GM18870 (cell line): ENCODE measurements around the gene C1QB.

ENCODE experiments used
- ATAC-seq: cut with Tn5 transposase; IDR thresholded peaks from one replicate; pipeline ENCODE4 v1.9.1; 2021; ENCODE audit warnings: moderate library complexity; ENCODE audit not compliant: unreplicated experiment

C1QB gene, protein sequence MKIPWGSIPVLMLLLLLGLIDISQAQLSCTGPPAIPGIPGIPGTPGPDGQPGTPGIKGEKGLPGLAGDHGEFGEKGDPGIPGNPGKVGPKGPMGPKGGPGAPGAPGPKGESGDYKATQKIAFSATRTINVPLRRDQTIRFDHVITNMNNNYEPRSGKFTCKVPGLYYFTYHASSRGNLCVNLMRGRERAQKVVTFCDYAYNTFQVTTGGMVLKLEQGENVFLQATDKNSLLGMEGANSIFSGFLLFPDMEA

DNA sequence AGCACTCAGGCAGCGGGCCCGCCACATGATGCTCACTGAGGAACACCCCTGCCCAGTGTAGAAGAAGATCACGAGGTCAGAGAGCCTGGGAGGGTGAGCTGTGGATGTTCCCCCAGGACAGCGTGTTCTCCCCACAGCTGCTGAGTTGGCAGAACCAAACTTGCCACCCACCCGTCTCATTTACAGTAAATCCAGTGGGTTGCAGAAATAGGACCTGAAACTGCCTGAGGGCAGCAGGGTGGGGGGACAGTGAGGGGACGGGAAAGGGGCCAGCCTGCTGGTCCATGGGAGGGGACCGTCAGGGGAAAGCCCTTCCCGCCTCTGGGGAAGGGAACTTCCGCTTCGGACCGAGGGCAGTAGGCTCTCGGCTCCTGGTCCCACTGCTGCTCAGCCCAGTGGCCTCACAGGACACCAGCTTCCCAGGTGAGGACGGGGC, at the start of gene C1QB:
TSS of gene C1QB (plus strand) at position 356 of the 436 bp plus-strand sequence. CDS start 6,227 bp downstream, outside the sequence.
- no peak for ATAC-seq

DNA sequence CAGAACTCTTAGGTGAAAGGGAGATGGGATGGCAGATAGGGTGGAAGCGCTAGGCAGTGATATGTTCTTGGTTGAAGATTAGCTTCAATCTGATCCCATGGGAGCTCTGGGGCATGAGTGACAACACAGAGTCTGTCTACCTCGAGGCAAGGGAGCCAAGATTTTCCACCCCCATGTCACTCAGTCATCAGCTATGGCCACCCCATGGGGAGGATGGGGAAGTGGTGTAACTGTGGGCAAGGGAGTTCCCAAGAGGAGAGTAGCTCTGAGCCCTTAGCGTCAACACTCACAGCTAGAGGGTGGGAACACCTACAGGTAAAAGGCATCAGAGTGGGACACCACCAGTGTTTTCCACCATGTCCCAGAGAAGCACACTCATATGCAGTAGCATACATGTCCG, 46.9 kb upstream of the C1QB start:
- no peak for ATAC-seq

DNA sequence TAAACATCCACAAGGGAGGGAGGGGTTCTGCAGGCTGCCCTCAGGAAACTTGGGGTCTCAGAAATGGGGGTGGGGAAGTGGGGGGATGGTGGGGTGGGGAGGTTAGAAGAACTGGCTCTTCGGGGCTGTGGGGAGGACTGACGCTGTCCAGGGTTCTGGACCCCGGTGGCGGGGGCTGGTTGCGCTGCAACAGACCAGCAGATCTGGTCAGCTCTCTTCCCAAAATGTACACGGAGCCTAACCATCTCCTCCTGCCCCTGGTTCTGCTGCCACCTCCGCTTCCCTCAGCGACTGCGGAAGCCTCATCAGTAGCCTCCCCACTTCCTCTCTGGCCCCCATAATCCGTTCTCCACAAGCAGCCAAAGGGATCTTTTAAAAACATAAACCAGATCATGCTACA, 45.9 kb upstream of the C1QB start:
- ATAC-seq, result no peak

DNA sequence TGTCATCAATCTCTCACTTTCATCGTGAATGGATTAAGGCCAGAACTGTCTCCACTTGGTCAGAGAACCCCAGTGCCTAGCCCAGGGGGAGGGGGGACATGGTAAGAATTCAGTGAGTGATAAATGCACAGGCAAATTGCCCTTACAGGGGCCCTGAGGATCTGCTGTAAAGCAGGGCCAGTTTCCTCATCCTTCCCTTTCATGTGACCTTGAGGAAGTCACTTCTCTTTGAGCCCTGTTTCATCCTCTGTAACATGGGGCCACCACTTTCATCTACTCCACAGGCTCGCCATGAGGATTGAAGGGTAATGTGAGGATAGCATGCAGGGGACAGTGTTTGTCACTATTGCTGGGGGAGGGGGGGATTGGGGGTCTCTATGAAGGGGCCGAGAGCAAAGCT, 44.7 kb upstream of the C1QB start:
- no peak for ATAC-seq

DNA sequence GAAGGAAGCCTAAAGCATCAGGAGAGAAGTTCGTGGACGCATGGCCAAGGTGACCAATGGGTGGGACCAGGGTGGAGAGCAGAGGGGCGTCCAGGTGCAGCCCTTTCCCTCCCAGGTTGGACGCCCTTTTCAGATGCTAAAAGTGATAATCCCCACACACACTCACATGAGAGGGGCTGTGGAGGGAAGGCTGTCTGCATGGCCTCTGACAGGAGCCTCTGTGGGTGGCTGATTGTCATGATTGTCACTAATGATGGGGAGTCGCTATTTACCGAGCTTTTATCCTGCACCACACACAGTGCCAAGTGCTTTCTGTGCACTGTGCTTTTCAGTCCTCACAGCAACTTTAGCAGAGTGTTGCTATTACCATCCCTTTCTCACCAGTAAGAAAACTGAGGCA, 43.7 kb upstream of the C1QB start:
- no peak for ATAC-seq

DNA sequence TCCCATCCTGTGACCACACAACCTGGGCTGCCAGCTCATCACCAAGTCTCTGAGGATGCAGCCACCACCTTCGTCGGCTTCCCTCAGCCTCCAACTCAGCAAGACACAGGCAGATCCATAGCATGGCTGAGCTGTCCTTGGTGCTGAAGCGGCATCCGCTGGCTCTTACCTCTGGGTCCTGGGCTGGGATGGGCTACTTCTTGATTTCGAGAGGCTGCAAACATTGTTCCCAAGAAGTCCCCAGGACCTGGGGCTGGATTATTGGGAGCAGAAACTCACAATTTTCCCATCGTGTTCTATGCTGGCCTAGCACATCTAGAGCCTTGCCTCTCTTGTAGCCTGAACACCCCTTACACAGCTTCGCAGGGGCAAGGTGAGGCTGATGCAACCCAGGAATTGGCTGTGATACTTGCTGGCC, 41.5 kb upstream of the C1QB start:
- no peak for ATAC-seq

DNA sequence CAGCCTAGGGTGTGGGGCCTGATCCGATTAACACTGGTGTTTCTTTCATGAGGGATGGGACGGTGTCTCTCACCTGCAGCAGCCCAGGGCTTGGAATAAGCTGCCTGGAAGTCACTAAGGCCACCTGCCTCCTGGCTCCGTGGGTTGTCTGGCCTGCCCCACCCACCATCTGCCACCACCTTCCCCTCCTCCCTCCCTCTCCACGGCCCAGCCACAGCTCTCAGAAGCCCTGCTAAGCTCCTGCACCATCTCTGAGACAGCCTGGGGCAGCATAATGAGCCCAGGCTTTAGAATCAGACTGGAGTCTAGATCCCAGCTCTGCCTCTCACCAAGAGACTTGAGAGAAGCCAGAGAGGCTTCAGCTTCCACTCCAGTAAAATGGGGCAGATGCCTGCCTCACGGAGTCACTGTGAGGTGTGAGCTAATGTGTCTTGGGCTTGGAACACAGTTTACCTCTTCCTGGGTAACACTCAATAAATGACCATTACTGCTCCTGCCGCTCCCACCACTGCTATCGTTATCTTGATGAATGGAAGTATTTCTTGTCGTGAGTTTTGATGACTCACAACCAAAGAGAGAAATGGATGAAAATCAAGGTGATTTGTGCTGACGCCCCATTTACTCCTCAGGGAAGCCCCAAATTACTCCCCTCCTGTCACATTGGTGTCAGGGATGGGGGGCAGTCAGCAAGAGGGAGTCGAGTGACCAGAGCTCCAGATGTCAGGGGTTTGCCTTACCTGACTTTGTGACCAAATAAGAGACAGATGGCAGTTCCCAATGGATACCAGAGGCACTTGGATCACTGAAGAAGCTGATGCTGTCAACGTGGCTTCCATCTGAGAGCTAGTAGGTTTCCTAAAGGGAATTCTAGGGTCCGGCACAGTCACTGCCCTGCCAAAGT, 40.1 kb upstream of the C1QB start:
- no peak for ATAC-seq

DNA sequence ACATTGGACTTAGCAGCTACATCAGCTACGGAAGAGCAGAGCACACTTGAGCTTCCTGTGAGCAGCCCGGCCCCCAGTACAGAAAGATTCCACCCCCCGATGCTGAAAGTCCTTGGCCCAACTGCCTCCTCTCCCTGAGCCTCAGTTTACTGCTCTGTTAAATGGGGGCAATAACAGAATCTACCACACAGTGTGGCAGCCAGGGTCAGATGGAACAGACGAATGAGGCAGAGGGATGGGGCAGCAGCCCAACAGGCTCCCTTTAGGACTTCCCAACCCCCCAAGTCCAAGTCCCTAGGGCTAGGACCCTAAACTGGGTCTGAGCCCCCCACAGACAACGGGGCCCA, 39.5 kb upstream of the C1QB start:
- no peak for ATAC-seq

DNA sequence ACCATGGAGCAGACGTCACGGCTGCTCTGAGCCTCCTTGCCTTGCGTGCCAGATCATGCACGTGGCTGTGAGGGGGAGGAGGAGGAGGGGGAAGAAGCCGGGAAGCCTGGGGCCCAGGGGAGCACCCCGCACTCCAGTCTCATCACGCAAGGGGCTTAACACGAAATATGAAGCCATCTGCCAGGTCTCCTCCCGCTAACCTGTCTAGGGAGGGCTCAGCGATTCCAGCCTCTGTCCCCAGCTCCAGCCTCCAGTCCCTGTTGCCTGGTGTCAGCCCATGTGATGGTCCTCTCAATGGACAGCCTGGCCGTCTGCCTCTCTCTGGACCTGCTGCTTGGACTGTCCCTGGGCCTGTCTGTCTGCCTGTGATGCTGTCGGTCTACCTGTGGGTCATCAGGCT, 39.1 kb upstream of the C1QB start:
- ATAC-seq, result no peak

DNA sequence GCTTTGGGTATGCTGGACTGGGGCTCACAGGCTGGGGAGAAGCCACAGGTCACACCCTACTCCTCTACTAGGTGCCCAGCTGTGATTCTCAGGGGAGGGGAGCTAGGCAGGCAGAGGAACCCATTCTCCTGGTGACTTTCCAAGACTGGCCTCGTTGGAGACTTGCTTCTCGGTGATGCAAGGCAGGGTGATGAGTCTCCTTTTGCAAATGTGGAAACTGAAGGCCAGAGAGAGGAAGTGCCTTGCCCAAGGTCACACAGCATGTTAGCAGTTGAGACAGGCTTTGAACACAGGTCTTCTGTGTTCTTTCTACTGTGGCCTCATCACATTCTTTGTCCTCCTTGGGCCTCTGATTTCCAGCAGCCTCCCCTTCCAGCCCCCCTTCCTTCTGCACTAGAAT, 37.1 kb upstream of the C1QB start:
- no peak for ATAC-seq

DNA sequence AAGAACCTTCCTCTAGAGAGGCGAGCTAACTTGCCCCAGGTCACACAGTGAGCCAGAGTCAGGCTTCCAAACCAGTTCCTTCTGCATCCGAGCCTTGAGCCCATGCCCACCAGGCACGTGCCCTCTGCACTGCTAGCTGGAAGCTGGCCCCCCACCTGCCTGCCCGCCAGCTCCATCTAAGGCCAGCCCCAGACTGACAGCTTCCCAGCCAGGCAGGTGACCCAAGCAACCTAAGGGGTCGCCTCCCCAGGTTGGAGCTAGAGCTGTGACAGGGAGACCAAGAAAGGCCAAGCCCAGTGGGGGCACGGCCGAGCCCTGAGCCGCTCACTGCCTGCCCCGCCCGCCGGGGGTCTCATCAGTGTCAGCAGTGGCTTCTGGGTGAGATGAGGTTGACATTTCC, 36.5 kb upstream of the C1QB start:
- no peak for ATAC-seq

DNA sequence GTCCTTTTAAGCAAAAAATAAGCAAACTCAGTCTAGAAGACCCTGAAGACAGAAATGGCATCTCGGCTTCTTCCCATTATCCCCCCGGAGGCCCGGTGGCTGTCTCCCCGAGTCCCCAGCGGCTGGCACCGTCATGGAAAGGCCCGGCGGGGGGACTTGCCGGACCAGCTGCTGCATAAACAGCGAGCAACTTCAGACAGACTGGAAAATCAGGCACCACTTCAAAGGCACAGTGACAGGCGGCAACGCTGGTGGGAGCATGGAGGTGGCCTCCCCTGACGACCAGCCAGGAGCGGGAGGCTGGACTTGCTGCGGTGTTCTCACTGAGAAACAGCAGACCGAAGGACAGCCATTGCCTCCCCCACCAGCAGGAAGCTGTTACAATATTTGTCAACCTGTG, 35.0 kb upstream of the C1QB start:
- ATAC-seq, result no peak

DNA sequence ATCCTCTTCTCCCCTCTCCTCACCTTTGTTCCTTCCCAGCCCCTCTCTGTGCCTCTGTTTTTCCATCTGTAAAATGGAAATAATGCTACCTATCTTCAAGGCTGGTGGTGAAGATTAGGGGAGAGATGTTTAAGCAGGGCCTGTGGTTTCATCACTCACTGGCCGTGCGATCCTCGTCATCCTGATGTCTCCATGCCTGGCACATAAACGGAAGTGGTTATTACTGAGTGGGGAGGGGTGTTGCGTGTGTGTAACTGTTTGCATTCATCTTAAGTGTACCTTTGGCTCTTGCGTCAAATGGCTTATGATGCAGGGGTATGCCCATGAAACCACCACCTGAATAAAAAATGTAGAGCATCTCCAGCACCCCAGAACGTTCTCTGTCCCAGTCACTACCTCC, 33.8 kb upstream of the C1QB start:
- ATAC-seq, result no peak

DNA sequence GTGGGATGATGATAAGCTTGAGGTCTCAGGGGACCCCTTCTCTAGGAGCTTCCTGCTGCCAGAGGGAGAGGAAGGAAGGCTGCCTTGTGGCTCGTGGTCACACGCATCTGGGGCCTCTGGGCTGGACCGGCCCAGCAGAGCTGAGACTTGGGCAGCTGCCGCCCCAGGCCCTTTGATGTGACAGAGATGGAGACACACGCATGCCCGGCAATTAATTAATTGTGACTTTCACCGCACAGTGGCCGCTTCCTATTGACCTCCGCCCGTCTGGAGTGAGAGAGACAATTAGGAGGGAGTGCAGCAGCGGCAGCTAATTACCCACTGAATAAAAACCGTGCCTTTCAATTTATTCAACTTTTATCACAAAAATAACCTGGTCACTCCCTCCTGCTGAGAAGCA, 33.2 kb upstream of the C1QB start:
- no peak for ATAC-seq

DNA sequence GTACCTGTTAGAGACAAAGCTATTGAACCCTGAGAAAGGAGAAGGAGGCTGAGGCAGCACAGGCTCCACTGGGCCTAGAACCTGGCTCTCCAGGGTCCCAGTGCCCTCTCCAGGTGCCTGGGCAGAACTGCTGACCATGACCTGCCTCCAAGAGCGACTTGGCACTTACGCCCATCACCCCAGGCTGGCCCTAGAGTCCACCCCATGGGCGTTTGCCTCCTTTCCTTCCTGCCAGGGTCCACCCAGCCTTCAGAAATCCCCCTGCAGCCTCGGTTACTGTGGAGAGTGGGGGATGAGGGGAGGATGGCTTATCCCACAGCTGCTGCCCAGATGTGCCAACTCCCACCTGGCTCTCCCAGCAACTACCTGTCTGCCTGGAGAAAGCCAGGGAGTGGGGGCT, 31.3 kb upstream of the C1QB start:
- no peak for ATAC-seq

DNA sequence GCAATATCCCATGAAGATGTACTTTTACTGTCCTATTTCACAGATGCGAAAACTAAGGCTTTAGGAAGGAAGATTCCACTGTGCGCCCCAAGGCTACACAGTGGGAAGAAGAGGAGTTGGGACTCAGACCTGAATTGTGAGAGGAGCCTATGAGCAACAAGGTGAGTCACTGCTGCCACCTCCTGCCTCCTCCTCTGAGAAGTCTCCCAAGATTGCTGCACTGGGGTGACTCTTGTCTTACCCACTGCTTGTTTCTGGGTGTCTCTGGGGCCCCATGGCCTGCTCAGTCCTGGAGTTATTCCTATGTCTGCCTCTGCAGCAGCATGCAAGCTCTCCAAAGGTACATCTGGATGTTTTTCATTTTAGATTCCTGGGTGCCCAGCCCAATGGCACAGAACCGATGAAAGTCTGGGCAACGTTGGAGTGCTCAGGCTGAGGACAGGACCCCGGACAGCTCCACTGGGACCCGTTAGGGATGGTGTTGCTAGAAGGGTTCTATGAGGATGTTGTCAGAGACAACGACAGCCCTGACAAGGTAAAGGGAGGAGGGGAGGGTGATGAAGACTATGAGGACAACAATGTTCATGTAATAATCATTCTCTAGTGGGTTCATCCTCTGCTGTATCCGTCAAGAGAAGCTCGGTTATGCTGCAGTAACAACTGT, 27.6 kb upstream of the C1QB start:
- no peak for ATAC-seq

DNA sequence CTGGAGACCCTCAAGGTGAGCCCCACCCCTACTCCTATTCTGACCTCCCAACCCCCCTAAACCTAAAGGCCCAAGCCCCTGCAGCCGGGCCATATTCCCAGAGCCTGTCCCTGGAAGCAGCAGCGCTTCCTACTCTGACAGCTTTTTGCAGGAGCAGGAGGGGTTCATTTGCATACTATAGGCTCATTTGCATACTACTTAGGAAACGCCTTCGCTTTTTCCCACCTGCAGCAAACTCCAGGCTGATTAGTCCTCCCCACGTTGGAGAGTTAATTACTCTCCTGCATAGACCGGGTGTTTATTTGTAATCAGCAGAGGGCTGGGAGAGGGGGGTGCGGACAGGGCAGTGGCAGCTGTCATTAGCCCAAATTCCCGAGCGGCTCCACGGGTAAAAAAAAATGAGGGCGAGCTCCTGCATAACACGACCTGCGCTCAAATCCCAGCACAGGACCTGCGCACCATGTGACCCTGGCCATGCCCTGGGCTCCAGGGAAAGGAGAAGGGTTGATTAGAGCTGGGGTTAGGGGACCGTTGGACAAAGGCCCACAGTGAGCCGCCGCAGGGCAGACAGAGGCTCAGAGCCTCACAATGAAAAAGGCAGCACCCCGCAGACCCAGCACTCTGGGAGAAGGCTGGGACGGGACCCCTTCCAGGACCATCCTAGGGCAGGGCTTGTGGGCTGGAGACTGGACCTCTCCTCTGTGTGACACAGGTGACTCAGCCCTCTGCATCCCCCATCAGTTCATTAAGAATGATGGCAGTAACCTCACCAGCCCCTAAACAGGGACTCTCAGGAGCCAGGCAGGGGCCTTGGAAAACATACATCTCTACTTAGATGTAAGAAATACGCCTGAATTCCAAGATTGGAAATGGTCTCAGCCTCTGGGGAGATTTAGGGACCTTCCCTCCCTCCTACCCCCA, 26.5 kb upstream of the C1QB start:
- ATAC-seq, result no peak

DNA sequence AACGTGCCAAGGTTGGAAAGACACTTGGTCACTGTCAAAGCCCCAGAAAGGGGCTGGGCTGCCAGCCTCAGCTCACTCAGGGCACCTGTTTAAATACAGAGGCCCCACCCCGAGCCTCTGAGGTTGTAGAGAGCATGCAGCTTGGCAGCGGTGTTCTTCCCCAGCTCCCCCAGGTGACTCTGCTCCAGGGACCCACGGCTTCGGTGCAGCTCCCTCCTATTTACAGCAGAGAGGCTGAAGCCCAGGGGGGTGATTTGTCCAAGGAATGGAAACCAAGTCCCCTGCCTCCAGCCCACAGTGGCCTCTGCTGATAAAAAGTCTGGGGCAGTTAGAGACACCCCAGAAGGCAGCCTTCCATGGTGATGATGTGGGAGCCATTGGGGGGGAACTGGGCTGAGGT, 25.7 kb upstream of the C1QB start:
- no peak for ATAC-seq

DNA sequence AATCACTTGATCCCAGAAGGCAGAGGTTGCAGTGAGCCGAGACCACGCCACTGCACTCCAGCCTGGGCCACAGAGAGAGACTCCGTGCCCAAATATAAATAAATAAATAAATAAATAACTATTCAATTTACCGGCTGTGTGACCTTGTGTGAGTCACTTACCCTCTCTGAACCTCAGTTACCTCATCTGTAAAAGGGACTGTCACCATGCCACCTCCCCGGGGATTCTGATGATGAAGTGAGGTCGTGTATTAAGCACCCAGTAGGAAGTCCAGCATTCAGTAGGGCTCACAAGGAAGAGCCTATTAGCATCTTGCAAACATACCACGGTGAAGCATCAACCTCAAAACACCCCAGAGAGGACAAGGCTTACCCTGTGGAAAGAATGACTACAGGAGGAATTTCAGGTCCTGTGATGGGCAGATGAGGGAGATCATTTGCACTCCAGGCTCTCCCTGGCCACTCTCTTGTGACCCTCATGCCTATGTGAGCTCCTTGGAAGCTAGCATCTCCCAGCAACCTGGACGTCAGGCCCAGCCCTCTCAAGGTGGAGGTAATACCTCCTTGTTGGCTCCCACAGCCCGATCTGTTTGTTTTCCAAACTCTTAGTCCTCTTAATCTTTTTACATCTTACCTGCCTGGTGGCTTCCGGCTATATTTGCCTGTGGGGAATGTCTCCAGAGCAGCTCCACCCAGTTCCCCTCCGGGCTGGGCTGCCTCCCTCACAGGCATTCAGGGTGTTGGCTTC, 24.2 kb upstream of the C1QB start:
- no peak for ATAC-seq

DNA sequence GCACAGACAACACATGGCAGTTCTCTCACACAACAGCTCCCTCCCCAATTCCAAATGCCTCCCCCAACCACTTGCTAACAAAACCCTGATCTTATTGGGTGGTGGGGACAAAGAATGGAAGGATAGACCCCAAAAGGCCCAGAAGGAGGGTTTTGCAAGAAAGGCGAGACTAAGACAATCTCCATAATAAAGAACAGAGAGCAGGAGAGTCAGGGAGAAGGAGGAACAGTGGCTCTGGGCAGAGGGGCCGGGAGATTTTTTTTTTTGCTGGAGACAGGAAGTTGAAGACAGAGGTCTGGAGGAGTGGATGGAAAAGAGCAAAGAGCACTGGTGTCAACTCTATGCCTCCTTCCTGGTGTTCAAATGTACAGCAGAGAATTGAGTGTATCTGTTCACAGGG, 23.1 kb upstream of the C1QB start:
- ATAC-seq, result no peak
